Subcutaneous abdominal adipose tissue (tissue), 5 donors: ENCODE results near the gene RET.
"Not testable (repeated sequence)": the region's sequence is repeated elsewhere in the genome, so short reads cannot be mapped to it uniquely, and the experiment has no call there.

Source experiments
- H3K27ac ChIP-seq: one replicate; pipeline ENCODE4 v1.7.0; 2013; ENCODE audit warnings: low read depth, mild to moderate bottlenecking, inconsistent platforms, low read length, moderate library complexity
- H3K27me3 ChIP-seq, 5 donors: one replicate each; pipeline ENCODE4 v1.7.0; 2013; ENCODE audit warnings: low read length in 5 of 5, inconsistent platforms in 1 of 5; ENCODE audit not compliant: control insufficient read depth in 5 of 5, insufficient read depth in 4 of 5
- H3K36me3 ChIP-seq, 5 donors: one replicate each; pipeline ENCODE4 v1.7.0; 2013; ENCODE audit warnings: low read length in 5 of 5; ENCODE audit not compliant: control insufficient read depth in 5 of 5, insufficient read depth in 5 of 5
- H3K4me1 ChIP-seq, 5 donors: one replicate each; pipeline ENCODE4 v1.7.0; 2013; ENCODE audit warnings: low read length in 5 of 5, mild to moderate bottlenecking in 3 of 5, moderate library complexity in 1 of 5; ENCODE audit not compliant: control insufficient read depth in 5 of 5, insufficient read depth in 5 of 5
- H3K4me3 ChIP-seq, 5 donors: one replicate each; pipeline ENCODE4 v1.7.0; 2013; ENCODE audit warnings: low read length in 5 of 5, low read depth in 1 of 5
- H3K9ac ChIP-seq, 5 donors: one replicate each; pipeline ENCODE4 v1.7.0; 2013; ENCODE audit warnings: low read length in 5 of 5, mild to moderate bottlenecking in 4 of 5, moderate library complexity in 3 of 5
- H3K9me3 ChIP-seq, 5 donors: one replicate each; pipeline ENCODE4 v1.7.0; 2013; ENCODE audit warnings: low read length in 5 of 5; ENCODE audit not compliant: control insufficient read depth in 5 of 5
- donor health status: healthy.
- donor health status: healthy.
- donor health status: healthy.
- donor health status: healthy.
- donor health status: healthy.

RET gene

DNA sequence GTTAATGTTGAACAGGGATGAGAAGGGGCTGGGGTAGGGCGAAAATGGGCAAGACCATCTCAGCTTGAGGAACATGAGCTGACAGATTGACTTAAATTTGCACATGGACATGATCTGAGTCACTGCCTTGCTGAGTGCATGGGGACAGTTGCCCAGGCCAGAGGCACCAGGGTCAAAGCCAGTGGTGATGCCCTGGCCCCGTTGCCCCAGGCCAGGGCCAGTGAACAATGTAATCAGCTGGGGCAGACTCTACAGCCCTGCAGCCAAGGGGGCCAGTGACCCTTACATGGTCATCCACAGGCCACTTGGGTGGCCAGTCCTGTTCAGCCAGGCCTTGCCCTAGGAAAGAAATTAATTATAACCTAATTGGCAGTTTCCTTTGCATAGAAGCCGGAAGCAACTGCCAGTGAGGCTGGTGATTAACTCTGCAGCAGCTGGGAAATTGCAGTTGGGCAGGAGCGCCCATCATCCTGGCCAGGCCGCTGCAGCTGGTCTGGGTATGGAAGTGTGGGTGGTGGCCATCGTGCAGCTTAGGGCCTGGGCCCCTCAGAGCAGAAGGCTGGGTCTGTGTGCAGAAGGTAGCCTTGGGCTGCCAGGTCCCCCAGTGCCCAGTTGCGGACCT, 9.6 kb downstream of the RET start:
- Histone ChIP-seq H3K27ac (no peak overlapping the region), H3K4me1 (peaks cover 0 to 16% (median 4%) of the 10 kb centered on the region in 5 donors), H3K9ac (no peak overlapping the region), H3K9me3 (no peaks in the 10 kb centered on the region), H3K4me3 (no peak overlapping the region), H3K27me3 (peaks cover 0 to 21% (median 10%) of the 10 kb centered on the region in 5 donors), H3K36me3 (no peaks in the 10 kb centered on the region)

DNA sequence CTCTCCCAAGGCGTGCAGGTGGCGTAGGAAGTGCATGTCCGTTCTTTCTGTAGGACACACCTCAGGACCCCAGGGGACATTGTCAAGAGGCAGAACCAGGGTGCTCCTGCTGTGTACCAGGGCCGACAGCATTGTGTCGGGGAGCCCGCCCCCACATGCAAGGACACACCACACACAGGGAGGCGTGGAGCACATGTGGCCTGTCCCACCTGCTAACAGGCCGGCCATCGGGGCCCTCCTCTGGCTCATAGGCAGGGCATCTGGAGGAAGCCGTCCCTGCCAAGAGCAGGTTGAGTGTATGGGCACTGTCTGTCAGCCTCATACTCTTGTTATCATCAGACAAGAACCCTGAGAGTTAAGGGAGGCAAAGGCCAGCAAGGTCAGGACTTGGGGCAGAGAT, 12.7 kb downstream of the RET start:
- Histone ChIP-seq H3K27ac (no peak overlapping the region), H3K4me1 (peaks cover 0 to 3% (median 0%) of the 10 kb centered on the region in 5 donors), H3K27me3 (peaks cover 0 to 13% (median 9%) of the 10 kb centered on the region in 5 donors), H3K9me3 (no peaks in the 10 kb centered on the region), H3K9ac (peak overlapping the region in 1 of 5 donors; percentile 11), H3K36me3 (no peaks in the 10 kb centered on the region), H3K4me3 (no peak overlapping the region)

- Histone ChIP-seq H3K27me3 (peaks cover 0 to 20% (median 11%) of the 10 kb centered on the region in 5 donors), H3K27ac (no peak overlapping the region), H3K9ac (peak overlapping the region in 1 of 5 donors; percentile 11), H3K9me3 (no peaks in the 10 kb centered on the region), H3K36me3 (no peaks in the 10 kb centered on the region), H3K4me1 (peaks cover 0 to 3% (median 0%) of the 10 kb centered on the region in 5 donors), H3K4me3 (no peak overlapping the region)
Measured at GRCh38 chr10:43090188-43090587, 13.3 kb downstream of the RET start.

- H3K4me3 ChIP-seq, result no peak overlapping the region
- no peak overlapping the region for H3K27ac ChIP-seq
- H3K9ac ChIP-seq, result no peak overlapping the region
- H3K4me1 ChIP-seq, result peaks cover 0 to 3% (median 0%) of the 10 kb centered on the region in 5 donors
- H3K36me3 ChIP-seq, result no peaks in the 10 kb centered on the region
- H3K9me3 ChIP-seq, result no peaks in the 10 kb centered on the region
- H3K27me3 ChIP-seq, result peaks cover 0 to 24% (median 10%) of the 10 kb centered on the region in 5 donors
Measured at GRCh38 chr10:43090664-43091063, 13.8 kb downstream of the RET start.

DNA sequence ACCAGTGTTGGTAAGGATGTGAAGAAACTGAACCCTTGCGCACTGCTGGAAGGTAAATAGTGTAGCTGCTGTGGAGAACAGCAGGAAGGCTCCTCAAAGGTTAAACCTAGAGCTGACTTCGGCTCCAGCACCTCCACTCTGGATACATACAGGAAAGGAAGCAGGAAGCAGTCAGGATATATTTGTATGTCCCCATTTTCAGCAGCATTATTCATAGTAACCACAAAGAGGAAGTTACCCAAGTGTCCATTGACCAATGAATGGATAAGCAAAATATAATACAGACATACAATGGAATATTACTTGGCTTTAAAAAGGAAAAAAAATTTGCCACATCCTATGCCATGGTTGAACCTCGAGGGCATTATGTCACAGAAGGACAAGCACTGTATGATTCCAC, 15.0 kb downstream of the RET start:
- no peaks in the 10 kb centered on the region for H3K9me3 ChIP-seq
- peaks cover 0 to 35% (median 11%) of the 10 kb centered on the region in 5 donors for H3K27me3 ChIP-seq
- no peaks in the 10 kb centered on the region for H3K36me3 ChIP-seq
- no peak overlapping the region for H3K9ac ChIP-seq
- H3K4me1 ChIP-seq, result peaks cover 0 to 3% (median 0%) of the 10 kb centered on the region in 5 donors
- no peak overlapping the region for H3K4me3 ChIP-seq
- H3K27ac ChIP-seq, result no peak overlapping the region

DNA sequence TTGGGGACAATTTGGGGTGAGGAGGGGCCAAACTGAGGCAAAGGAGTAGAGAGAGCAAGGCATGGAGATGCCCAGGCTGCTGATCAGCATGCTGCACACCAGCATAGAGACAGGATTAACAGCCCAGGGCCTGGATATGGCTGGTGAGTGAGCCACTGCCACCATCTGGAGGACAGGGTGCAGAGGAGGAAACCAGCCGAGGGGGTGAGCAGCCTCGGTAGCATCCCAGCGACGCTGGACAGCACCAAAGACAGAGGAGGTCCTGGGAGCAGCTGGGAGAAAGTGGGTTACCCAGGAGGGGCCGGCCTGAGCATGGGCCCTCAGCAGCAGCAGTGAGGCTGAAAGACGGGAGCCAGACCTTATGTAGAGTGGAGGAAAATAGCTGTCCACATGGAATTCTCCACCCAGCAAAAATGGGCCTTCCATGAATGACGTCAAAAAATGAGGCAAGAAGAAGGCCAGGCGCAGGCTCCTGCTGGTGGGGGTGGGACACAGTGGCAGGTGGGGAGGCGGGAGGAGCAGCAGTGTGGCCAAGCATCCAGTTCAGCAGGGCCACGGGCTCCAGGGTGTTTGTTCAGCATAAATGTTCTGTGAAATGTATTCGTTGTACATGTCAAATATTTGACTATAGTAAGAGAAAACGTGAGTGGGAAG, 16.7 kb downstream of the RET start:
- no peak overlapping the region for H3K27ac ChIP-seq
- H3K9ac ChIP-seq, result no peak overlapping the region
- H3K36me3 ChIP-seq, result no peaks in the 10 kb centered on the region
- peaks cover 0 to 3% (median 0%) of the 10 kb centered on the region in 5 donors for H3K4me1 ChIP-seq
- H3K9me3 ChIP-seq, result no peaks in the 10 kb centered on the region
- no peak overlapping the region for H3K4me3 ChIP-seq
- peaks cover 0 to 31% (median 7%) of the 10 kb centered on the region in 5 donors for H3K27me3 ChIP-seq

GRCh38 chr10:43094085-43094484, 17.2 kb downstream of the RET start:
- Histone ChIP-seq H3K27me3 (peaks cover 0 to 28% (median 4%) of the 10 kb centered on the region in 5 donors), H3K4me1 (peaks cover 0 to 3% (median 0%) of the 10 kb centered on the region in 5 donors), H3K27ac (no peak overlapping the region), H3K36me3 (no peaks in the 10 kb centered on the region), H3K9me3 (no peaks in the 10 kb centered on the region), H3K9ac (no peak overlapping the region), H3K4me3 (no peak overlapping the region)

- not testable (repeated sequence) for H3K9me3 ChIP-seq, H3K36me3 ChIP-seq
- H3K27me3 ChIP-seq, result peaks cover 3 to 30% (median 7%) of the 10 kb centered on the region in 5 donors
Measured at GRCh38 chr10:43099339-43099738, 22.5 kb downstream of the RET start.

GRCh38 chr10:43099928-43100327, 23.1 kb downstream of the RET start:
- H3K9ac ChIP-seq, result no peak overlapping the region
- no peaks in the 10 kb centered on the region for H3K36me3 ChIP-seq
- peaks cover 3 to 30% (median 13%) of the 10 kb centered on the region in 5 donors for H3K27me3 ChIP-seq
- H3K4me3 ChIP-seq, result no peak overlapping the region
- H3K4me1 ChIP-seq, result peaks cover 0 to 6% (median 5%) of the 10 kb centered on the region in 5 donors
- H3K9me3 ChIP-seq, result no peaks in the 10 kb centered on the region
- no peak overlapping the region for H3K27ac ChIP-seq

More at GRCh38 chr10:43099339-43099738, 22.5 kb downstream of the RET start:
- not testable (repeated sequence) for H3K27ac ChIP-seq, H3K4me3 ChIP-seq, H3K9ac ChIP-seq, H3K4me1 ChIP-seq

- Histone ChIP-seq H3K36me3 (no peaks in the 10 kb centered on the region), H3K4me1 (peaks cover 0 to 10% (median 10%) of the 10 kb centered on the region in 5 donors), H3K9ac (no peak overlapping the region), H3K27me3 (peaks cover 3 to 26% (median 16%) of the 10 kb centered on the region in 5 donors), H3K9me3 (no peaks in the 10 kb centered on the region), H3K27ac (no peak overlapping the region), H3K4me3 (no peak overlapping the region)
Measured at GRCh38 chr10:43100366-43100765, 23.5 kb downstream of the RET start.
